ENCODE data around the gene ADPRHL1.
"Not testable (repeated sequence)": the region's sequence is repeated elsewhere in the genome, so short reads cannot be mapped to it uniquely, and the experiment has no call there.

The ADPRHL1 gene

GRCh38 chr13:113475911-113476310 is 22.6 kb upstream of the ADPRHL1 start:
- Histone ChIP-seq H3K4me3 (ENCODE audit: low read length) (no peak overlapping the region), H3K36me3 (ENCODE audit: control insufficient read depth, insufficient read depth, low read length) (peaks cover 8% of the 10 kb centered on the region), H3K9ac (ENCODE audit: low read length) (no peak overlapping the region), H3K9me3 (ENCODE audit: control insufficient read depth, low read length) (no peaks in the 10 kb centered on the region), H3K4me1 (ENCODE audit: control insufficient read depth, insufficient read depth, low read length) (no peaks in the 10 kb centered on the region), H3K27me3 (ENCODE audit: control insufficient read depth, insufficient read depth, low read length) (no peaks in the 10 kb centered on the region)

- Histone ChIP-seq H3K4me1 (ENCODE audit: control insufficient read depth, insufficient read depth, low read length) (no peaks in the 10 kb centered on the region), H3K9ac (ENCODE audit: low read length) (no peak overlapping the region), H3K27me3 (ENCODE audit: control insufficient read depth, insufficient read depth, low read length) (no peaks in the 10 kb centered on the region), H3K36me3 (ENCODE audit: control insufficient read depth, insufficient read depth, low read length) (peaks cover 8% of the 10 kb centered on the region), H3K9me3 (ENCODE audit: control insufficient read depth, low read length) (no peaks in the 10 kb centered on the region), H3K4me3 (ENCODE audit: low read length) (no peak overlapping the region)
These were observed 22.0 kb upstream of the ADPRHL1 start for GRCh38 chr13:113475280-113475679.

- H3K27me3 ChIP-seq (ENCODE audit: control insufficient read depth, insufficient read depth, low read length) = no peaks in the 10 kb centered on the region
- H3K36me3 ChIP-seq (ENCODE audit: control insufficient read depth, insufficient read depth, low read length) = peaks cover 8% of the 10 kb centered on the region
- H3K4me3 ChIP-seq (ENCODE audit: low read length) = no peak overlapping the region
- H3K9ac ChIP-seq (ENCODE audit: low read length) = no peak overlapping the region
- no peaks in the 10 kb centered on the region for H3K9me3 ChIP-seq (ENCODE audit: control insufficient read depth, low read length)
- no peaks in the 10 kb centered on the region for H3K4me1 ChIP-seq (ENCODE audit: control insufficient read depth, insufficient read depth, low read length)
These were observed 20.9 kb upstream of the ADPRHL1 start for GRCh38 chr13:113474179-113474578.

GRCh38 chr13:113472355-113473025 is 19.2 kb upstream of the ADPRHL1 start:
- Histone ChIP-seq H3K4me1 (ENCODE audit: control insufficient read depth, insufficient read depth, low read length) (no peaks in the 10 kb centered on the region), H3K27me3 (ENCODE audit: control insufficient read depth, insufficient read depth, low read length) (no peaks in the 10 kb centered on the region), H3K36me3 (ENCODE audit: control insufficient read depth, insufficient read depth, low read length) (peaks cover 8% of the 10 kb centered on the region), H3K4me3 (ENCODE audit: low read length) (no peak overlapping the region), H3K9me3 (ENCODE audit: control insufficient read depth, low read length) (no peaks in the 10 kb centered on the region), H3K9ac (ENCODE audit: low read length) (no peak overlapping the region)

- no peak overlapping the region for H3K4me3 ChIP-seq (ENCODE audit: low read length)
- peaks cover 8% of the 10 kb centered on the region for H3K36me3 ChIP-seq (ENCODE audit: control insufficient read depth, insufficient read depth, low read length)
- H3K9me3 ChIP-seq (ENCODE audit: control insufficient read depth, low read length) = no peaks in the 10 kb centered on the region
- H3K9ac ChIP-seq (ENCODE audit: low read length) = no peak overlapping the region
- H3K27me3 ChIP-seq (ENCODE audit: control insufficient read depth, insufficient read depth, low read length) = no peaks in the 10 kb centered on the region
- no peaks in the 10 kb centered on the region for H3K4me1 ChIP-seq (ENCODE audit: control insufficient read depth, insufficient read depth, low read length)
These were observed 18.6 kb upstream of the ADPRHL1 start for GRCh38 chr13:113471844-113472243.

- H3K36me3 ChIP-seq (ENCODE audit: control insufficient read depth, insufficient read depth, low read length); H3K4me1 ChIP-seq (ENCODE audit: control insufficient read depth, insufficient read depth, low read length); H3K4me3 ChIP-seq (ENCODE audit: low read length); H3K9me3 ChIP-seq (ENCODE audit: control insufficient read depth, low read length); H3K27me3 ChIP-seq (ENCODE audit: control insufficient read depth, insufficient read depth, low read length); H3K9ac ChIP-seq (ENCODE audit: low read length): not testable (repeated sequence)
These were observed 17.4 kb upstream of the ADPRHL1 start for GRCh38 chr13:113470635-113471163.

- Histone ChIP-seq H3K27me3 (ENCODE audit: control insufficient read depth, insufficient read depth, low read length) (no peaks in the 10 kb centered on the region), H3K9me3 (ENCODE audit: control insufficient read depth, low read length) (no peaks in the 10 kb centered on the region), H3K4me3 (ENCODE audit: low read length) (no peak overlapping the region), H3K4me1 (ENCODE audit: control insufficient read depth, insufficient read depth, low read length) (no peaks in the 10 kb centered on the region), H3K9ac (ENCODE audit: low read length) (no peak overlapping the region), H3K36me3 (ENCODE audit: control insufficient read depth, insufficient read depth, low read length) (no peaks in the 10 kb centered on the region)
These were observed 16.8 kb upstream of the ADPRHL1 start for GRCh38 chr13:113470073-113470472.

- Histone ChIP-seq H3K36me3 (ENCODE audit: control insufficient read depth, insufficient read depth, low read length) (no peaks in the 10 kb centered on the region), H3K9ac (ENCODE audit: low read length) (no peak overlapping the region), H3K27me3 (ENCODE audit: control insufficient read depth, insufficient read depth, low read length) (no peaks in the 10 kb centered on the region), H3K4me3 (ENCODE audit: low read length) (no peak overlapping the region), H3K4me1 (ENCODE audit: control insufficient read depth, insufficient read depth, low read length) (no peaks in the 10 kb centered on the region), H3K9me3 (ENCODE audit: control insufficient read depth, low read length) (no peaks in the 10 kb centered on the region)
These were observed 16.3 kb upstream of the ADPRHL1 start for GRCh38 chr13:113469582-113469981.

- Histone ChIP-seq H3K9ac (ENCODE audit: low read length) (no peak overlapping the region), H3K27me3 (ENCODE audit: control insufficient read depth, insufficient read depth, low read length) (no peaks in the 10 kb centered on the region), H3K4me1 (ENCODE audit: control insufficient read depth, insufficient read depth, low read length) (no peaks in the 10 kb centered on the region), H3K4me3 (ENCODE audit: low read length) (no peak overlapping the region), H3K36me3 (ENCODE audit: control insufficient read depth, insufficient read depth, low read length) (no peaks in the 10 kb centered on the region), H3K9me3 (ENCODE audit: control insufficient read depth, low read length) (no peaks in the 10 kb centered on the region)
These were observed 15.3 kb upstream of the ADPRHL1 start for GRCh38 chr13:113468472-113469201.

GRCh38 chr13:113468029-113468428 is 14.7 kb upstream of the ADPRHL1 start:
- Histone ChIP-seq H3K27me3 (ENCODE audit: control insufficient read depth, insufficient read depth, low read length) (no peaks in the 10 kb centered on the region), H3K4me1 (ENCODE audit: control insufficient read depth, insufficient read depth, low read length) (no peaks in the 10 kb centered on the region), H3K9me3 (ENCODE audit: control insufficient read depth, low read length) (no peaks in the 10 kb centered on the region), H3K4me3 (ENCODE audit: low read length) (no peak overlapping the region), H3K9ac (ENCODE audit: low read length) (no peak overlapping the region), H3K36me3 (ENCODE audit: control insufficient read depth, insufficient read depth, low read length) (no peaks in the 10 kb centered on the region)

- Histone ChIP-seq H3K36me3 (ENCODE audit: control insufficient read depth, insufficient read depth, low read length) (no peaks in the 10 kb centered on the region), H3K27me3 (ENCODE audit: control insufficient read depth, insufficient read depth, low read length) (no peaks in the 10 kb centered on the region), H3K9me3 (ENCODE audit: control insufficient read depth, low read length) (no peaks in the 10 kb centered on the region), H3K9ac (ENCODE audit: low read length) (no peak overlapping the region), H3K4me1 (ENCODE audit: control insufficient read depth, insufficient read depth, low read length) (no peaks in the 10 kb centered on the region), H3K4me3 (ENCODE audit: low read length) (no peak overlapping the region)
These were observed 13.1 kb upstream of the ADPRHL1 start for GRCh38 chr13:113466383-113466782.

GRCh38 chr13:113465300-113465699 is 12.0 kb upstream of the ADPRHL1 start:
- H3K4me1 ChIP-seq (ENCODE audit: control insufficient read depth, insufficient read depth, low read length) = no peaks in the 10 kb centered on the region
- H3K4me3 ChIP-seq (ENCODE audit: low read length) = no peak overlapping the region
- H3K9me3 ChIP-seq (ENCODE audit: control insufficient read depth, low read length) = no peaks in the 10 kb centered on the region
- peaks cover under 1% of the 10 kb centered on the region for H3K36me3 ChIP-seq (ENCODE audit: control insufficient read depth, insufficient read depth, low read length)
- H3K27me3 ChIP-seq (ENCODE audit: control insufficient read depth, insufficient read depth, low read length) = no peaks in the 10 kb centered on the region
- no peak overlapping the region for H3K9ac ChIP-seq (ENCODE audit: low read length)

Measured in mucosa of stomach (tissue), 1 donor.